ENCODE results near the gene SLC44A2. TPM values are rescaled to one million over a fixed set of nuclear protein-coding genes. Genes with fewer than 3 reads are reported as not detected.

Gene SLC44A2
- total RNA-seq, 1 donor from 2014 or later, result 129 TPM

- Mint-ChIP-seq H3K4me1 (ENCODE audit: low read depth, unreplicated experiment) (peaks cover 4% of the 10 kb centered on the region), H3K36me3 (ENCODE audit: unreplicated experiment) (peaks cover 12% of the 10 kb centered on the region), H3K9me3 (ENCODE audit: unreplicated experiment) (peaks cover 4% of the 10 kb centered on the region), H3K27ac (ENCODE audit: unreplicated experiment) (peak overlapping the region; percentile 76), H3K27me3 (ENCODE audit: unreplicated experiment) (no peaks in the 10 kb centered on the region), H3K4me3 (ENCODE audit: unreplicated experiment) (peak overlapping the region; percentile 90)
- no peak for DNase-seq
- TF ChIP-seq, protein P1, sequence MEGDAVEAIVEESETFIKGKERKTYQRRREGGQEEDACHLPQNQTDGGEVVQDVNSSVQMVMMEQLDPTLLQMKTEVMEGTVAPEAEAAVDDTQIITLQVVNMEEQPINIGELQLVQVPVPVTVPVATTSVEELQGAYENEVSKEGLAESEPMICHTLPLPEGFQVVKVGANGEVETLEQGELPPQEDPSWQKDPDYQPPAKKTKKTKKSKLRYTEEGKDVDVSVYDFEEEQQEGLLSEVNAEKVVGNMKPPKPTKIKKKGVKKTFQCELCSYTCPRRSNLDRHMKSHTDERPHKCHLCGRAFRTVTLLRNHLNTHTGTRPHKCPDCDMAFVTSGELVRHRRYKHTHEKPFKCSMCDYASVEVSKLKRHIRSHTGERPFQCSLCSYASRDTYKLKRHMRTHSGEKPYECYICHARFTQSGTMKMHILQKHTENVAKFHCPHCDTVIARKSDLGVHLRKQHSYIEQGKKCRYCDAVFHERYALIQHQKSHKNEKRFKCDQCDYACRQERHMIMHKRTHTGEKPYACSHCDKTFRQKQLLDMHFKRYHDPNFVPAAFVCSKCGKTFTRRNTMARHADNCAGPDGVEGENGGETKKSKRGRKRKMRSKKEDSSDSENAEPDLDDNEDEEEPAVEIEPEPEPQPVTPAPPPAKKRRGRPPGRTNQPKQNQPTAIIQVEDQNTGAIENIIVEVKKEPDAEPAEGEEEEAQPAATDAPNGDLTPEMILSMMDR (IDR thresholded peaks at IDR 0.05; ENCODE audit: partially characterized antibody, unreplicated experiment), result no peak
Measured at GRCh38 chr19:10603084-10603872, 22.1 kb upstream of the SLC44A2 start.

- DNase-seq, result no peak
Measured at GRCh38 chr19:10603873-10604459, 21.4 kb upstream of the SLC44A2 start.

GRCh38 chr19:10604460-10604980, 20.8 kb upstream of the SLC44A2 start:
- peak overlapping the region; percentile 52 for H3K4me3 Mint-ChIP-seq (ENCODE audit: unreplicated experiment)
- H3K27ac Mint-ChIP-seq (ENCODE audit: unreplicated experiment), result peak overlapping the region; percentile 43
- H3K4me1 Mint-ChIP-seq (ENCODE audit: low read depth, unreplicated experiment), result peaks cover 4% of the 10 kb centered on the region
- H3K9me3 Mint-ChIP-seq (ENCODE audit: unreplicated experiment), result peaks cover 4% of the 10 kb centered on the region
- TF ChIP-seq, protein P1 (IDR thresholded peaks at IDR 0.05; ENCODE audit: partially characterized antibody, unreplicated experiment), result no peak
- H3K36me3 Mint-ChIP-seq (ENCODE audit: unreplicated experiment), result peaks cover 12% of the 10 kb centered on the region
- no peak for DNase-seq
- no peaks in the 10 kb centered on the region for H3K27me3 Mint-ChIP-seq (ENCODE audit: unreplicated experiment)

More at GRCh38 chr19:10603873-10604459, 21.4 kb upstream of the SLC44A2 start:
- peak overlapping the region; percentile 30 for H3K27ac Mint-ChIP-seq (ENCODE audit: unreplicated experiment)
- peaks cover 4% of the 10 kb centered on the region for H3K4me1 Mint-ChIP-seq (ENCODE audit: low read depth, unreplicated experiment)
- peaks cover 4% of the 10 kb centered on the region for H3K9me3 Mint-ChIP-seq (ENCODE audit: unreplicated experiment)
- TF ChIP-seq, protein P1 (IDR thresholded peaks at IDR 0.05; ENCODE audit: partially characterized antibody, unreplicated experiment), result no peak
- H3K36me3 Mint-ChIP-seq (ENCODE audit: unreplicated experiment), result peaks cover 12% of the 10 kb centered on the region
- H3K4me3 Mint-ChIP-seq (ENCODE audit: unreplicated experiment), result peak overlapping the region; percentile 55
- H3K27me3 Mint-ChIP-seq (ENCODE audit: unreplicated experiment), result no peaks in the 10 kb centered on the region

GRCh38 chr19:10611907-10612306, 13.4 kb upstream of the SLC44A2 start:
- H3K27me3 Mint-ChIP-seq (ENCODE audit: unreplicated experiment), result no peaks in the 10 kb centered on the region
- TF ChIP-seq, protein P1 (IDR thresholded peaks at IDR 0.05; ENCODE audit: partially characterized antibody, unreplicated experiment), result no peak
- no peaks in the 10 kb centered on the region for H3K36me3 Mint-ChIP-seq (ENCODE audit: unreplicated experiment)
- H3K4me3 Mint-ChIP-seq (ENCODE audit: unreplicated experiment), result no peak overlapping the region
- peaks cover 3% of the 10 kb centered on the region for H3K4me1 Mint-ChIP-seq (ENCODE audit: low read depth, unreplicated experiment)
- H3K9me3 Mint-ChIP-seq (ENCODE audit: unreplicated experiment), result peaks cover 2% of the 10 kb centered on the region
- no peak for DNase-seq
- H3K27ac Mint-ChIP-seq (ENCODE audit: unreplicated experiment), result no peak overlapping the region
